ENCODE results near the gene NEU2. TPM values are rescaled to one million over a fixed set of nuclear protein-coding genes. Genes with fewer than 3 reads are reported as not detected.

The NEU2 gene
- polyA plus RNA-seq, 1 experiment: not detected

DNA sequence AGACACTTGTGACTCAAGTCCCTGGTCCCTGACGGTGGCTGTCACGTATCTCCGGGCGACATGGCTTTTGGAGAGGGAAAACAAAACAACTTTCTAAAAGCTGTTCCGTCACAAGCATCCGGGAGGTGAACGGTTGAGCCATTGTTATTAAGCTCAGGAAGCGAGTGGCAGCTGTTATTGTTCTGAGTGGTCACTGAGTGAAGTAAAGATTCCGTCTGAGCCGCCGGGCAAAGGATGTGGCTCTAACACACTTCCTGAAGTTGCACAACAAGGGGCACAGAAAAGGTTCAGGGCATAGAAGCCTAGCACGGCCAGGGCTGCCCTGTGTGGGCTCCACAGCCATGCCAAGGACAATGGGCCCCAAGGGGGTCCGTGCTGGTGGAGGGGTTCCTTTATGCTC lies 52.0 kb downstream of the NEU2 start:
- peaks cover 2% of the 10 kb centered on the region for H3K27me3 ChIP-seq (ENCODE audit: control insufficient read depth, insufficient read depth, low read length)
- POLR2A ChIA-PET: no interaction called here
- DNase-seq (ENCODE audit: low read depth): no peak
- TF ChIP-seq, protein P1, sequence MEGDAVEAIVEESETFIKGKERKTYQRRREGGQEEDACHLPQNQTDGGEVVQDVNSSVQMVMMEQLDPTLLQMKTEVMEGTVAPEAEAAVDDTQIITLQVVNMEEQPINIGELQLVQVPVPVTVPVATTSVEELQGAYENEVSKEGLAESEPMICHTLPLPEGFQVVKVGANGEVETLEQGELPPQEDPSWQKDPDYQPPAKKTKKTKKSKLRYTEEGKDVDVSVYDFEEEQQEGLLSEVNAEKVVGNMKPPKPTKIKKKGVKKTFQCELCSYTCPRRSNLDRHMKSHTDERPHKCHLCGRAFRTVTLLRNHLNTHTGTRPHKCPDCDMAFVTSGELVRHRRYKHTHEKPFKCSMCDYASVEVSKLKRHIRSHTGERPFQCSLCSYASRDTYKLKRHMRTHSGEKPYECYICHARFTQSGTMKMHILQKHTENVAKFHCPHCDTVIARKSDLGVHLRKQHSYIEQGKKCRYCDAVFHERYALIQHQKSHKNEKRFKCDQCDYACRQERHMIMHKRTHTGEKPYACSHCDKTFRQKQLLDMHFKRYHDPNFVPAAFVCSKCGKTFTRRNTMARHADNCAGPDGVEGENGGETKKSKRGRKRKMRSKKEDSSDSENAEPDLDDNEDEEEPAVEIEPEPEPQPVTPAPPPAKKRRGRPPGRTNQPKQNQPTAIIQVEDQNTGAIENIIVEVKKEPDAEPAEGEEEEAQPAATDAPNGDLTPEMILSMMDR (IDR thresholded peaks at IDR 0.05; ENCODE audit: insufficient read depth, low read depth, low read length): no peak
- CTCF ChIA-PET: no interaction called here
- no peaks in the 10 kb centered on the region for H3K36me3 ChIP-seq (ENCODE audit: control insufficient read depth, insufficient read depth, low read length)
- H3K4me3 ChIP-seq (ENCODE audit: low read depth, low read length): no peak overlapping the region

Other genes starting within 250 kb of the NEU2 start
- gene SNORC, start 162.4 kb upstream of the NEU2 start, polyA plus RNA-seq (2011; rRNA removed): 0.25 and 0.53 TPM in 2 replicates
- 0.11 and 0.23 TPM in 2 replicates for gene NGEF, start 19.4 kb upstream of the NEU2 start, polyA plus RNA-seq (2011; rRNA removed)
- 0.26 and 0.38 TPM in 2 replicates for gene INPP5D, start 27.7 kb downstream of the NEU2 start, polyA plus RNA-seq (2011; rRNA removed)
- gene ATG16L1, start 219.0 kb downstream of the NEU2 start, polyA plus RNA-seq (2011; rRNA removed): 26.4 and 29.2 TPM in 2 replicates